RWPE1 (cell line): Measurements from ENCODE around the gene CNTN6.

Source experiments
- CTCF ChIA-PET: fragments of 350-600 bp; sonication (Branson Sonifier 250); formaldehyde crosslinking; extraction: SDS; loops from one replicate; lab custom pipeline; 2021; lab: Yijun Ruan, JAX
- POLR2A ChIA-PET: fragments of 400-600 bp; formaldehyde crosslinking; extraction: SDS; loops from one replicate; lab custom pipeline; 2020; ENCODE audit warnings: antibody characterized with exemption; ENCODE audit not compliant: low non-redundant PET; lab: Yijun Ruan, JAX
- DNase-seq: peaks from one replicate; pipeline ENCODE4 v3.0.0; 2012; ENCODE audit warnings: low spot score
- H3K27ac ChIP-seq: fragments of 450-650 bp; 2 replicates; pipeline ENCODE4 v1.5.1; 2017
- CTCF ChIP-seq: fragments of 450-650 bp; conservative IDR thresholded peaks from 2 replicates; pipeline ENCODE4 v1.5.1; 2017; ENCODE audit warnings: low read depth, mild to moderate bottlenecking

Gene CNTN6

DNA sequence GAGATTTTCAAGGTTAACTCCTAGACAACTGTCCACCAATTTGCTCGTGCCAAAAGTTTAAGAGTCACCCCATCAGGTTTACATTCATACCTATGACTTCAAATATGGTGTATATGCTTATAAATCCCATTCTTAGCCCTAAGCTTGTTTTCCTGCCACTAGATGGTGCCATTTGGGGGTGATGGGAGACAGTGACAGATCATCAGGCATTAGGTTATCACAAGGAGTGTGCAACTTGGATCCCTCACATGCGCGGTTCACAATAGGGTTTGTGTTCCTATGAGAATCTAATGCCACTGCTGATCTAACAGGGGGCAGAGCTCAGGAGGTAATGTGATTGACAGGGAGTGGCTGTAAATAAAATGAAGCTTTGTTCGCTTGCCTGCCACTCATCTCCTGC lies 182.7 kb downstream of the CNTN6 start:
- no peak for DNase-seq
- ChIA-PET POLR2A (no interaction called here), CTCF (interaction anchor here (0.7 kb wide), 1 partner anchor 11 kb away, joined by 3 read pairs; no protein-coding TSS in a partner anchor)
- no peak for TF ChIP-seq CTCF
- H3K27ac ChIP-seq = no peak overlapping the region

DNA sequence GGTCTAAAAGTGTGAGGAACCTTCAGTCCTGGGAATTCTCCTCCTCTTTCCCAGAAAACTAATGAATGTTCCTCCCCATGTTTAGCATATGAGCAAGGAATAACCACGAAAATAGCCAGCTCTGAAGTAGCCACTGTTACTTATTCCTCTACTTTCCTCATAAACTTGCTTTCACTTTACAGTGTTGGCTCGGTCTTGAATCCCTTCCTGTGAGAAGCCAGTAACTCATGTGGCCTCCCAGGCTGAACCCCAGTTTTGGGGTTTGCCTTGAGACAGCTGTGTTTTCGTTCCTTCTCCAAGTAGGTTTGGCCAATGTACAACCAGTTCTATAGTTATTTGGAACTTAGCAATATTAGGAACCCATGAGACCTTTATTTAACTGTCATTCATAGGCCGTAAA lies 195.0 kb downstream of the CNTN6 start:
- TF ChIP-seq CTCF = no peak
- no peak for DNase-seq
- H3K27ac ChIP-seq = no peak overlapping the region
- CTCF ChIA-PET = no interaction called here
- POLR2A ChIA-PET = no interaction called here

DNA sequence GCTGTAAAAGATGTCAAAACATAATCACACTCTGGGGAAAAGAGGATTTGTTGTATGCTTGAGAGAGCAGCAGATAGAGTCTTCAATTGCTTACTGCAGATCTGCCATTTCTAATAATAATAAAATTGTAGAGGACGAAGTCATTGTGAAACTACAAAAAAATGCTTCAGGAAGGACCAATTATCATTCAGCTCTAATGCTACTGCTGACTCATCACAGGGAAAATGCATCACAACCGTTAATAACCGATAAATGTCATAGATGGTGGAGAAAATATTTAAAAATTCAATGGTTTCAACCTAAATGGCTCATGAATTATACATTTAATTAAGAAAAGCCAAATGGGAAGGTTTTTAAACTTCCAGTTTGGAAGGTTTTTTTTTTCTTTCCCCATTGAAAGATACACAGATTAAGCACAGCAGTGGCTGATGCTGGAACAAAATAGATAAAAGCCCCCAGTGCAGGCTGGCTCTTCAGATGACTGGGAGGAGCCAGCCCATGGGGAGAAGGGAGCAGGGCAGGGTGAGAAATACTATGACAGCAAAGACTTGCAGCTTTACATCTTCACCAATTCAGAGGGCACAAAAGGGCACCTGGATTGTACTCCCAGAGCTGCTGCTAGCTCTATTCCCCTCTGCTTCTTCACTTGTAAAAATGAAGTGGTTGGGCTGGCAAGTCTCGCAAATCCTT lies 196.1 kb downstream of the CNTN6 start:
- ChIA-PET CTCF (no interaction called here), POLR2A (no interaction called here)
- no peak overlapping the region for H3K27ac ChIP-seq
- no peak for DNase-seq
- no peak for TF ChIP-seq CTCF

DNA sequence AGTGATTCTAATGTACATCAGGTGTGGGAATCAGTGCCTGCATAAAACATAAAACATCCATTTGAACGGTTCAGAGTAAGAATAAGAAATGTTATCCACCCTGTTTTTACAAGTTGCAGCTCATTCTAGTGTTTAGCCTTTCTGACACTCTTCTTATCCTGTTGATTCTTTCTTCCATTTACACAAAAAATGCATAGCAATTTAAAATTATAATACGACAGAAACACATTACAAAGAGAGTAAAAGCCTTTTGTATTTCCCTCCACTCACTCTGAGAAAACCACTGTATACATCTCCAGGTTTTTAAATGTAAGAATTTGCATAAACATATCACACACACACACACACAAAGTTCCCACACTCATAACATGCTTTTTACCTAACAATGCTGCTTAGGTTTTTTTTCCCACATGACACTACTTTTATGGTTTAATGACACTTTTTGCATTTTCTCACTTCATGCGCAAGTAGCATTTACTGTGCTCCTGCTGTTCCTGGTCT lies 199.8 kb downstream of the CNTN6 start:
- ChIA-PET CTCF (no interaction called here), POLR2A (no interaction called here)
- DNase-seq = no peak
- no peak overlapping the region for H3K27ac ChIP-seq
- TF ChIP-seq CTCF = no peak

- H3K27ac ChIP-seq = no peak overlapping the region
- no peak for DNase-seq
- no peak for TF ChIP-seq CTCF
- CTCF ChIA-PET = no interaction called here
- POLR2A ChIA-PET = no interaction called here
These were observed 201.8 kb downstream of the CNTN6 start for GRCh38 chr3:1294586-1294985.

DNA sequence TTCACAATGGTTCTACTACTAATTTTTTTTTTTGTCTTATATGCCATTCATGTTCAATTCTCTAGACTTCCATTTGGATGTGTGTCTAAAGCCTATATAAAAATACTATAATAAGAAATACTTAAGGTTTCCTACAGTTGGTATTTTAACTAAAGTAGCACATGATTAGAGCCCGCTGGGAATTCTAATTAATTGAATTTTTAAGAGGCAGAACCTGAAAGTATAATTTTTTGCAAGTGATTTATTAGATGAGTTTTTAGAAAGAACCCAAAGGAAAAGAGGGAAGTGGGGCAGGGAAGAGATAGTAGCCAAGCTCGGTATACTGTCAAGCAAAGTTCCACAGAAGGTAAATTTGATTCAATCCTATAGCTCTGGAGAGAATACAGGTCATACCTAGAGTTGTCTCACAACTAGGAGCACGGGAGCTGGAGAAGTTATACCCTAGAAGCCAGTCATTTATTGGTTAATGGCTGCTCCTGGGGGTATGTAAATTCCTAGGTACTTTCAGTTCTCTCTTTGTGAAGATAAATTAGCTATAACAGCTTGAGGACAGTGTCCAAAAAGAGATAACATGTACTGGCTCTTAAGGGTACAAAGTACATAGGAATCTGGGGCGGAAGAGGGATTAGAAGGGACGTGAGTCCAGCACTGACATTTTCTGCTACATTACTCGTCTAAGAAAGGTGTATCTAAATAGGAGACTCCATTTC lies 225.6 kb downstream of the CNTN6 start:
- no peak for DNase-seq
- CTCF ChIA-PET = no interaction called here

More for the DNA sequence above, 225.6 kb downstream of the CNTN6 start:
- POLR2A ChIA-PET = no interaction called here
- TF ChIP-seq CTCF = no peak
- no peak overlapping the region for H3K27ac ChIP-seq
